Astrocyte of the cerebellum (primary cell): ENCODE measurements around the gene SSTR1.
"Not testable (repeated sequence)": the region's sequence is repeated elsewhere in the genome, so short reads cannot be mapped to it uniquely, and the experiment has no call there.

ENCODE experiments used
- DNase-seq: peaks from one replicate; pipeline ENCODE4 v3.0.0-alpha.2; 2011; ENCODE audit warnings: low read depth
- H3K4me3 ChIP-seq: 2 replicates; pipeline ENCODE4 v1.5.1; 2011; ENCODE audit warnings: mild to moderate bottlenecking, low read depth, low read length, moderate library complexity
- CTCF ChIP-seq: IDR thresholded peaks from 2 replicates; pipeline ENCODE4 v1.5.1; 2012; ENCODE audit warnings: low read length, low read depth, moderate library complexity, mild to moderate bottlenecking; ENCODE audit errors: missing control alignments
- in situ Hi-C: cut with HindIII; loops from 2 replicates; pipeline ENCODE4 v1.10.0; 2017; ENCODE audit warnings: low sequenced_read_pairs

The SSTR1 gene

GRCh38 chr14:38176379-38176778 is 31.3 kb upstream of the SSTR1 start:
- no peak for TF ChIP-seq CTCF
- no peak for DNase-seq
- in situ Hi-C loops: no loop called here

GRCh38 chr14:38184132-38184531 is 23.6 kb upstream of the SSTR1 start:
- TF ChIP-seq CTCF: no peak
- no peak overlapping the region for H3K4me3 ChIP-seq
- no peak for DNase-seq
- in situ Hi-C loops: no loop called here

More at GRCh38 chr14:38176379-38176778, 31.3 kb upstream of the SSTR1 start:
- no peak overlapping the region for H3K4me3 ChIP-seq

GRCh38 chr14:38185671-38186070 is 22.0 kb upstream of the SSTR1 start:
- DNase-seq: no peak

GRCh38 chr14:38186216-38186615 is 21.5 kb upstream of the SSTR1 start:
- no peak for DNase-seq
- no peak overlapping the region for H3K4me3 ChIP-seq
- TF ChIP-seq CTCF: no peak
- in situ Hi-C loops: no loop called here

More at GRCh38 chr14:38185671-38186070, 22.0 kb upstream of the SSTR1 start:
- H3K4me3 ChIP-seq: no peak overlapping the region
- in situ Hi-C loops: no loop called here
- TF ChIP-seq CTCF: no peak

GRCh38 chr14:38187528-38187927 is 20.2 kb upstream of the SSTR1 start:
- no peak for DNase-seq
- no peak overlapping the region for H3K4me3 ChIP-seq
- in situ Hi-C loops: no loop called here
- no peak for TF ChIP-seq CTCF

GRCh38 chr14:38189930-38190726 is 17.6 kb upstream of the SSTR1 start:
- TF ChIP-seq CTCF: no peak
- DNase-seq: no peak
- in situ Hi-C loops: no loop called here
- no peak overlapping the region for H3K4me3 ChIP-seq

GRCh38 chr14:38190846-38191245 is 16.9 kb upstream of the SSTR1 start:
- in situ Hi-C loops, H3K4me3 ChIP-seq, DNase-seq: not testable (repeated sequence)

GRCh38 chr14:38191491-38191890 is 16.2 kb upstream of the SSTR1 start:
- DNase-seq, H3K4me3 ChIP-seq, in situ Hi-C loops: not testable (repeated sequence)
